GM23338 (cell line): ENCODE measurements around the gene SPNS3. TPM values are rescaled to one million over a fixed set of nuclear protein-coding genes. Genes with fewer than 3 reads are reported as not detected.

Experiments used
- polyA plus RNA-seq: library from polyadenylated mRNA; unstranded; fragments of >200 nt; fragmentation: Nextera tagmentation; extraction: Ambion mirVana; gene quantifications from 2 replicates; pipeline ENCODE4 v1.2.1, GENCODE V29; 2016
- total RNA-seq: library from RNA; depleted of rRNA; stranded (reverse); fragments of >200 nt; shearing (Covaris generic); gene quantifications from 2 replicates; pipeline ENCODE4 v1.2.3, GENCODE V29; 2014; rRNA removed

The SPNS3 gene
- total and polyA plus RNA-seq, 2 experiments from 2014 or later, result not detected

Other genes with a start within 250 kb of the SPNS3 start
- 44.4 and 55.2 TPM in 2 replicates for gene ANKFY1, start 170.0 kb upstream of the SPNS3 start, total RNA-seq
- gene ANKFY1, start 170.0 kb upstream of the SPNS3 start, polyA plus RNA-seq, result 12.1 and 12.9 TPM in 2 replicates
- 145 and 161 TPM in 2 replicates for gene UBE2G1, start 67.3 kb upstream of the SPNS3 start, total RNA-seq
- 64.2 and 71.9 TPM in 2 replicates for gene UBE2G1, start 67.3 kb upstream of the SPNS3 start, polyA plus RNA-seq
- gene SPNS2, start 64.9 kb downstream of the SPNS3 start, total RNA-seq, result 0.78 and 2.3 TPM in 2 replicates
- gene SPNS2, start 64.9 kb downstream of the SPNS3 start, polyA plus RNA-seq, result 1.4 and 1.7 TPM in 2 replicates
- gene MYBBP1A, start 121.4 kb downstream of the SPNS3 start, total RNA-seq, result 169 and 213 TPM in 2 replicates
- gene MYBBP1A, start 121.4 kb downstream of the SPNS3 start, polyA plus RNA-seq, result 66.4 and 70.7 TPM in 2 replicates
- 0.24 TPM in 1 of 2 replicates, not detected in the other for gene GGT6, start 126.6 kb downstream of the SPNS3 start, total RNA-seq
- gene GGT6, start 126.6 kb downstream of the SPNS3 start, polyA plus RNA-seq, result 0.12 TPM in 1 of 2 replicates, not detected in the other
- 1.7 and 4.3 TPM in 2 replicates for gene SMTNL2, start 150.6 kb downstream of the SPNS3 start, total RNA-seq
- gene SMTNL2, start 150.6 kb downstream of the SPNS3 start, polyA plus RNA-seq, result 1.3 and 3.1 TPM in 2 replicates
- gene ALOX15, start 207.7 kb downstream of the SPNS3 start, total RNA-seq, result 1.1 and 1.4 TPM in 2 replicates
- 0.28 and 1.2 TPM in 2 replicates for gene ALOX15, start 207.7 kb downstream of the SPNS3 start, polyA plus RNA-seq